Cerebellar nuclear complex (tissue), 1 donor: ENCODE results near the gene TEX35.
"Not testable (repeated sequence)": the region's sequence is repeated elsewhere in the genome, so short reads cannot be mapped to it uniquely, and the experiment has no call there.

ENCODE experiments used
- DNase-seq, 2 experiments: peaks; one replicate each; lab custom pipeline; 2025; lab: John Stamatoyannopoulos, UW

The TEX35 gene

DNA sequence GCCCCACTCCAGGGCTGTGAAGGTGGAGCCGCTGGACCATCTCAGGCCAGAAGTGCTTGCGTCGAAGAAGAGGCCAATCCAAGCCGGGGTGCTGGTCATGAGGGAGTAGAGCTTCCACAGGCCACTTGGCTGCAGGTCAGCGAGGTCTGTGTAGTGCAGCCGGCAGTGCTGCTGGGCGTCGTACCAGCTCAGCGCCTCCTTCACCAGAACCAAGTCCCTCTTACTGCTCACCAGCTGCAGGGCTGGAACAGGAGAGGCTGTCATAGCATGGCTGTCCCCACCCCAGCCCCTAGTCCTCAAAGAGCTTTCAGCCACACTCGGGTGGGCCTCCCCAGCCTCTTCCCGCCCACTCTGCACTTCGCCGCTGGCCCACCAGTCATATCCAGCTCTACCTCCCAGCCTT, 18.3 kb upstream of the TEX35 start:
- no peak for DNase-seq

DNA sequence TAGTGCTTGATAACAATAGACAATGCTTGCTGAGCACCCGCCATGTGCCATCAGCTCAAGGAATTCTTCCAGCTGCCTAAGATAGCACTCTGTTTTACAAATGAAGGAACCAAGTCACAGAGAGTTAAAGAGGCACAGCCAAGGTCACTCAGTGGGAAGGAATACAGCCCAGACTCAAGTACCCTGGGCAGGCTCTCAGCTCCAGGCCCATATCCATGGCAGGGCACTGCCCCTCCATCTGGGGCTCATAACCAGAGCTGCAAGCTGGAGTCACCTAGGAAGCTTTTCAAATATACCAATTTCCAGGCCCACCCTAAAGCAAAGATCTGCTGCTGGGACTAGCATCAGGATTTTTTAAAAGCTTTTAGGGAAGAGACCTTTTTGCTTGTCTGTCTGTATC, 17.8 kb upstream of the TEX35 start:
- no peak for DNase-seq

DNA sequence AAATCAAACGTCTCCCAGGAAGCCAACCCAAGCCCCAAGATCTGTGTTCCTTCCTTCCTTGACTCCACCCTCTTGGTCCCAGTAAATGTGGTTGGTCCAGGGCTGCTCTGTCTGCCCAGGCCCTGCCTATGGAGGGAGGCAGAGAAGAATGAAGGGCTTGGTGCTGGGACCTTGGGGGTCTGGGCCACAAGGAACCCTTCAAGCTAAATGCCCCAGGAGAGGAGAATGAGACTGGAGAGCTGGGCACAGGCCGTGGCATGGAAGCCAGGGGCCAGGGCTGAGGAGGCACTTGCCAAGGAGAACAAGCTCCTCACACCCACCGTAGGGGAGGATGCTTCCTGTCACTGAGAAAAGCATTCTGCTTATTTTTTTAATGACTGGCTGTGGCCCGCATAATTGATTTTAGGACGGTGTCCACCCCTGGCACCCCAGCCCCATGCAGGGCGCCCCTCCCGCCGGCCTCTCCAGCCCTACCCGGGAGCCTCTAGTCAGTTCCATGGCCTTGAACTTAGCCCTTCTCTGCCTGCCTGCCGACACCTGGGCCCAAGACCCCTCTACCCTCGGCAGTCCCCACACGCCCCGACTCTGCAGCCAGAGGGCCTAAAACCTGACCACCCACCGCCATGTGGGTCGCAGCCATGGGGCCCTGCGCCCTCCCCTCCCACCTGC, 17.0 kb upstream of the TEX35 start:
- no peak for DNase-seq

DNA sequence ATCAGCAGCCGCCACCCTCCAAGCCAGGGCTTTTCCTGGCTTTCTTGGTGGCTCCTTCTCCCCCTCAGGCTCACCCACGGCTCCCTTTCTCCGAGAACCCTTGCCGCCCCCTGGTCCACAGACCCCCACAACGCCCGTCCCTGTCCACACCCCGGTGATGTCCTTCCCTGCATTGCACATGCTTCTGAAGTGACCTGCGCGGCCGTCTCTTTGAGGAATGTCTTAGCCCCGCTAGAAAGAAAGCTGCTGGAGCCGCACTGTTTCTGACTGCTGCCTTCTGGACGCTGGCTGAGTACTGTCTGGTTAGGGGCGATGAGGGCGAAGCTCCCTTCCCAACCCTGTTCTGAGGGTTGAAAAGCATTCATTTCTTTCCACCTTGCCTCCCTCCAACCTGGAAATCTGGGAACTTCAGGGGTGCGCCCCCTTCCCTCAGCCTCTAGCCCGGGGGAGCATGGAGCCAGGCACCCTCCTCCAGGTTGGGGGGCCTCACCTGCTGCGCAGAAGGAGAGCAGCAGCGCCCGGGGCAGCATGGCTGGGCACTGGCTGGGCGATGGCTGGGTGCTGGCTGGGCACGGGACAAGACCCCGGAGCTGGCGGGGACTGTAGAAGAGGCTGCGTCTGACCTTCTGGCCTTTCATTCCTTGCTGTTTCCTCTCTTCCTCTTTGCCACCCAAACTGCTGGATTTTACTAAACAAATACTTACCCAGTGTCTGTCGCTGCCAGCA, 16.3 kb upstream of the TEX35 start, which contains the start of gene CLEC20A:
Gene CLEC20A (minus strand): TSS at position 555 of the 726 bp plus-strand sequence. CDS start 25 bp downstream, at position 530.
- DNase-seq: no peak

DNA sequence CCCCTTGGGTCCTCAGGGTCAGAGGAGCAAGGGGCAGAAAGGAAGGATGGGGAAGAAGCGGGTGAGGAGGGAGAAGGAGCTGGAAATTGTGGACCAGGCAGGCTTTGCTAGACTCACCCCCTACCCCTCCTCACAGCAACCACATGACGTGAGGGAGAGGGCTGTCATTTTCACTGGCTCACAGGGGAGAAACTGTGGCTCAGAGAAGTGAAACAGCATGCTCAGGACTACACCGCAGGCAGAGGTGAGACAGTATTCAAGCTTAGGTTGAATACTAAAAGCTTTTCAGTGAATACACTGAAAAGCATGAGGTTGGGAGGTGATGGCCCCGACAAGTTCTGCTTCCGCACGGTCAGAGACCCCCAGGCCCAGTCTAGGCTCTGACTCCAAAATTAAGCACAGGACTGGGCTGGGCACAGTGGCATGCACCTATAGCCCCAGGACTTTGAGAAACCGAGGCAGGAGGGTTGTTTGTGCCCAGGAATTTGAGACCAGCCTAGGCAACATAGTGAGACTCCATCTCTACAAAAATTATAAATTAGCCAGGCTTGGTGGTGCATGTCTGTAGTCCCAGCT, 14.9 kb upstream of the TEX35 start:
- DNase-seq: no peak

DNA sequence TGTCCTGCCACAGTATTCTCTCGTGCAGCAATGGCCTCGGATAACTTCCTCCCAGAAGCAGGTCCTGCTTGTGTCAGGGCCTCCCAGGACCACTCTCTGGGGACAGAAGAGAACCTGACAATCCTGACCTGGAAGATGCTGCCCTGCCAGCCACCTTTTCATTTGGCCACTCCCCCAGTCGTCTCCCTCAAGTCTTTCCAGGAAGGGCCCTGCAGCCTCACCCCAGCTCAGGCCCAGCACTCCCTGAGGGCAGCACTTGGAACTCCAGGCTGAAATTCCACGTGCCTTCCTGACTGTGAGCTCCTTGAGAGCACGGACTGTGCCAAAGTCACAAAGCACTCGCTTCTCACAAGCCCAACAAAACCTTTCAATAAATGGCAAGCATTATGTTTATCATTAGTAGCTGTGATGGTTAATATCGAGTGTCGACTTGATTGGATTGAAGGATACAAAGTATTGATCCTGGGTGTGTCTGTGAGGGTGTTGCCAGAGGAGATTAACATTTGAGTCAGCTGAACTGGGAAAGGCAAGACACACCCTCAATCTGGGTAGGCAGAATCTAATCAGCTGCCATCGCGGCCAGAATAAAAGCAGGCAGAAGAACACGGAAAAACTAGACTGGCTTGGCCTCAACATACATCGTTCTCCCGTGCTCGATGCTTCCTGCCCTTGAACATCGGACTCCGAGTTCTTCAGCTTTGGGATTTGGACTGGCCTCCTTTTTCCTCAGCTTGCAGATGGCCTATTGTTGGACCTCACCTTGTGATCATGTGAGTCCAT, 13.8 kb upstream of the TEX35 start:
- DNase-seq: no peak

DNA sequence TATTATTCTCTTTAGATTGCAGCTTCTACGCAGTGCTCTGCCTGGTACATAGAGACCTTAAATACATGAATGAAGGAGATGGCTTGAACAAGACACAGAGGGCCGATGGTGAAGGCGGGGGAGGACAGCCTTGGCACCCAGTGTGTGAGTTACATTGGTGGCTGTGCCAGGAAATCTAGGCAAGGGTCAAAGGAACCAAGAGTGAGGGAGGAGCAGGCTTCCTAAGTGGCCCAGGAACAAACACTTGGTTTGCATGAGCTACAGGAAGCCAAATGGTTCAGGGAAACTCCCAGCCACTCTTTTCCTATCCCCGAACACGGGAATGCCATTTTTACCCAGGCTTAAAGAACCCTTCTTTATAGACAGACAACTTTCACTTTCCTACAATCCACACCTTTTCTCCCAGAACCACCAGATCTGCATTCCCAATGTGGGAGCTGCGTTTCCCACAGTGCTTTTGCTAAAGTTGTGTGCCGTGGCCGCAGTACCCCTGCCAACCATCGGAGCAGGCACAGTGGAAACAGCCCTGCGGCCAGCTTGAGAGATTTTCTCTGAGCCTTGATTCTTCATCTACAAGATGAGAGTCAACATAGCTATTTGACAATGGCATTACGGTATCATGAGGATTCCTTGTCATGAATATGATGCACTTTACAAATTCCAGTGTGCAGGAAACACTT, 12.7 kb upstream of the TEX35 start:
- DNase-seq: no peak

DNA sequence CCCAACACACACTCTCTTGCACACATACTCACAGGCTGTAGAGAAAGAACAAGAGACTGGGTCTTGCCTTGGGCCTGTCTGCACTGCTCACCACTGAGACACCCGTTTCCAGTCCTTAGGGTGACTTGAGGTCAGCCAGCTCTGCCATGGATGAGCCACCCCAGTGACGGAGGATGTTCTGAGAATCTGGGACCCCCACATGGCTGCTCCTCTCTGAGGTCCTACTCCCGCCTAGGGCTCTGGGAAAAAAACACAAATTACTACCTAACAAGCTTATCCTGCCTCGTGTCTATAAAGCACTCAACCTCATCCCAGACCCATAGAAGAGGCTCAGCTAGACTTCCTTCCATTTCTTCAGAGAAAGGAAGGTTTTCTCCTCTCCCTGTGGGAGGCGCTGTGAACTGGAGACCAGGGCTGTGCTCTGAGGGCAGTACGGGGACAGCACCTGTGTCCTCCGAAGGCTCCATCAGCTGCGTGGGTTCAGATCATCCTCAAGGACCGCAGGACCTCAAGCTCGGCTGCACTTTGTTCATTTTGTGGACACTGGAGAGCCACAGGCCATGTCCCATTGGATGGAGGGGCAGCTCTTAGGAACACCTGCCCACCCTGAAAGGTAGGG, 11.9 kb upstream of the TEX35 start:
- no peak for DNase-seq

DNA sequence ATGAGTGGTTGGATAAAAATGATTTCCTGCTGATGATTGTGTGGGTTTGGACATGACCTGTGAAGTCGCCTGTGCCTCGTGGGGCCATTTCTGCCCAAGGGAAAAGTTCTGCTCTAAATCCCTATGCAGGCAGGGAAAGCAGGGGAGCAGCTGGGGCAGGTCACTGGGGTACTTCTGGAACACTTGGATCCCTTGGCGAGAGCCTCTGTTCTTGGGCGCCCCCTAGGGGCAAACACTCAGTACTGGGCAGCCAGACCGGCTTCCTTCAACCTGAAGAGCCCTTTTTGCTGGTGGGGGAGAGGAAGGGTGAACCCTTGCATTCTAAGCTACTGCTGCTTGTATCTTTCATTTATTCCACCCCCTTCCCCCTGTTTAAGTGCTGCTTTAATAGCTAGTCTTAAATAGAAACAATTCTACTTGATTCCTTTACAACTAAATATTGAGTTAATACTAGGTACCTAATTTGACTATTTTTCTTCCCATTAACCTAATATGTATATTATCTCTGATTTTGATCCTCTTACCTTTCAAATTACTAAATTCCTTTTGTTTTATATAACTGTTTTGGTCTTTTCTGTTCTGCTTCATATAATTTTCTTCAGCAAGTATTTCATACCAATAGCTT, 11.1 kb upstream of the TEX35 start:
- DNase-seq: no peak

DNA sequence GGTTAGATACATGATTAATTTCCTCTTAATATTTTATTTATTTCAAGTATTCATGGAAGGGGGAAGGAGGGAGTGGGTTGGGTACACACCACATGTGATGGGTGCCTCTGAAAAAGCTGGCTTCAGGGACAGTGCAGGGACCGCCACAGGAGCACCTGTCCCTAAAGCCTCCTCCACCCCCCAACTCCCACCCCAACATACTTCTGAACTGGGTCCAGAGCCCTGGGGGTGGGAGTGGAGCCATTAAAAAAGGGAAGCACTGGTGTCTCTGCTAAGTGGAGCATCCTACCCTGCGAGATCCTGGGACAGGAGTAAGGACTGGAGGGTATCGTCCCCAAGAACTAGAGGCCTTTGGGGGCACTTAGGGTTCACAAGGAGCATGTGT, 10.6 kb upstream of the TEX35 start:
- DNase-seq: no peak

DNA sequence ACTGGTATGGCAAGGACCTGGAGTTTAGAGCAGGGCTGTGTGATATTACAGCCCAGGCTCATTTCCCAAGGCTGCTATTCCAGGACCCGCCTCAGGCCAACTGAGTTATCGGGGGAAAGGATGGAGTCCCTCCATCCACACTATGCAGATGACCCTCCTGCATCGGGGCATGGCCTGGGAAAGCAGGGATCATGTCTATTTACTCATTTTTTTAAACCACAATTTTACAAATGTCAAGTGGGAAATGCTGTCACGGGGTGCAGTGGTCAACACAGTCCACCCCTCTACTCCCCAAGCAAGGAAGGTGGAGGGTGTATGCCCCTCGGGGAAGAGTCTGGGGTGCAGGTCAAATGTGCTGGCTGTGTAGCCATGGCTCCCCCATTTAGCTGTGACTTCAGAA, 10.1 kb upstream of the TEX35 start:
- DNase-seq: no peak

DNA sequence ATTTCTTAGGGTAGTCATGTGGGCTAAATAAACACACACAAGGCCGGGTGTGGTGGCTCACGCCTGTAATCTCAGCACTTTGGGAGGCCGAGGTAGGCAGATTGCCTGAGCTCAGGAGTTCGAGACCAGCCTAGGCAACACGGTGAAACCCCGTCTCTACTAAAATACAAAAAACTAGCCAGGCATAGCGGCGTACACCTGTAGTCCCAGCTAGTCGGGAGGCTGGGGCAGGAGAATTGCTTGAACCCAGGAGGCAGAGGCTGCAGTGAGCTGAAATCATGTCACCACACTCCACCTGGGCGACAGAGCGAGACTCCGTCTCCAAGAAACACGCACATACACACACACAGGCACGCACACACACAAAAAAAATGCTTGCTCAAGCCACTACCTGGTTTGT, 9.6 kb upstream of the TEX35 start:
- not testable (repeated sequence) for DNase-seq

DNA sequence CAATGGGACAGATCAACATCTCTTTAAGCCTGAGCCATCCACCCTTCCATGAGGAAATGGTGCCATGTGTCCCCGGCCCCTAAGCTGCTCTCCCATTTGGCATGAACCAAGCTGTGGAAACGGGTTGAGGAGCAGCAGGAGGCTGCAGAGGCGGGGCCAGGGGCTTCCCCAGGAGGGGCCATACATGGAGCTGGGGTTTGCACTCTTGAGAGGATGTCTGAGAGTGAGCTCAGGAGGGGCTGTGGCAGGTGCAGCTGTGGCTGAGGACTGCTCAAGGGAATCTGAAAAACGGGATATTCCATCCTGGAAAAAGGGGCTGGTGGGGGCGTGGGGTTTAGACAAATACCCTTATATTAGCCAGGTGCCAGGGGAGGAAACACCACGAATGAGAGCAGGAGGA, 9.1 kb upstream of the TEX35 start:
- no peak for DNase-seq

DNA sequence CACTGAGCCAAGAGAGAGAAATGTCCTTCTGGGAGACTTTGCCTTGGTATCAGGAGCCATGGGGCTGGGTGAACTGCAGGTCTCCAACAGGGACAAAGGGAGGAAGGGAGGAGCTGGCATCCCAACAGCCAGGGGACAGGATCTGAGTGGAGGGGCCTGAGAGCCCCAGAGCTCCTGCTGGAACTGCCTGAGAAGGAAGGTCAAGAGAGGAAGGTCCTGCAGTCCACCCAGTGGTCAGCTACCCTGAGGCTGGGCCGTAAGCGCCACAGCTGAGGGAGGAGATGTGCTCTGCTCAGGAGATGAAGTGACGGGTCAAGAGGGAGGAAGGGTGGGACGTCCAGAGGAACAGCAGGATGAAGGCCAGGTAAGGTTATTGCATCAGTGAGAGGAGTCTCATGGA, 8.6 kb upstream of the TEX35 start:
- no peak for DNase-seq

DNA sequence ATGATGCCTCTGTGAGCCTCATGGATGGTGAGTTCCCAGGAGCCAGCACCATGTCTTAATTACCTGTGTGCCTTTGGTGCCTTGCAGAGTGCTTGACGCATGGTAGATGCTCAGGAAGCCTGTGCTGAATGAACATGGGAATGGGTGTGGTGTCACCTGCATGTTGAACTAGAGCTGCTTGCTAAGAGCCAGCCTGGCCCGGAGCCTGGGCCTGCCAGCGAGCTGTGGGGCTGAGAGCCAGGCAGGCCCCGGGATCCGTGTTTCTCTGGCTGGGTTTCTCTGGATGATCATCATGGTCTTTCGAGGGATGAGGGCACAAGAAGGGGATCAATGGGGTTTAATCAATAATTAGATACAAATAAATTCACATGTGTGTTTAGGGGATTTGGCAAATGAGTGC, 6.7 kb upstream of the TEX35 start:
- DNase-seq: no peak

DNA sequence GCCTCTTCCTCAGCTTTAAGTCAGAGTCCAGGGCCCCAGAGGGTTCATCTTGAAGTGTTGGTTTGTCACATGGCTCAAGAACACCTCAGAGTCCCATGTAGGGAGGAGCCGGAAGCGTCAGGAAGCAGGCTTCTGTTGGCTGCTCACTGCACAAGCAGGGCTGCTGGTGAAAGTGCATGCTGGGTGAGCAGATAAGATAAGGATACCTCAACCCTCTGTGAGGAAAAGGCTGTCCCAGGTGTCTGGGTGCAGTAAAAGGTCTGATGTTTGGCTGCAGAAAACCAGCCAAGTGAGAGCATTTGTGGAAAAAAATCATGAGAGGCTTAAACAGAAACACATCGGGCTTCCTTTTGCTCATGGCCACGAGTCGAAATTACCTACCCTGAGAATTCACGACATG, 6.2 kb upstream of the TEX35 start:
- no peak for DNase-seq

DNA sequence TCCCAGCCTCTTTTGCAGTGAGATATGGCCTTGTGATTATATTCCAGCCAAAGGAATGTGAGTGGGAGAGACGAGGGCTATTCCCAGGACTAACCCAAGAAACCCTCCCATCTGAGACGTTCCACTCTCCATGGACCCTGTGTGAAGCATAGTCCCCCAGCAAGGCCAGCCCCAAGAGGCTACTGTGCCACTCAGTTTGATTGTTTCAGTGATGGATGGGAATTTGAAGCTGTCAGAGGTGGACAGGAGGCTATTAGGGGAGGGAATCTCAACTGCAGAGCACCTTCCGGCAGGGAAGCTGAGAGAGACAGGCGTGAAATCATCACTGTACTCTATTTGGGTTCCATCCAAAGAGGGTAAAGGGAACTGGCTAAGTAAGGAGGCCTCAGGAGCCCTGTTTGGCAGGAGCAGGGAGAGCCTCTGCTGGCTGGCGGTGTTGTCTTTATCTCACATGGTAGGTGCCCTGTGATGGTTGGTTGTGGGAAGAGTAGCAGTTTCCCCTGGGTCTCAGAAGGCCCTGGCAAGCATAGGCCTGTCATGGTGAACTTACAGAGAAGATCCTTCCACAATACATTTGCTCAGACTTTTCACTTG, 3.4 kb upstream of the TEX35 start:
- no peak for DNase-seq

DNA sequence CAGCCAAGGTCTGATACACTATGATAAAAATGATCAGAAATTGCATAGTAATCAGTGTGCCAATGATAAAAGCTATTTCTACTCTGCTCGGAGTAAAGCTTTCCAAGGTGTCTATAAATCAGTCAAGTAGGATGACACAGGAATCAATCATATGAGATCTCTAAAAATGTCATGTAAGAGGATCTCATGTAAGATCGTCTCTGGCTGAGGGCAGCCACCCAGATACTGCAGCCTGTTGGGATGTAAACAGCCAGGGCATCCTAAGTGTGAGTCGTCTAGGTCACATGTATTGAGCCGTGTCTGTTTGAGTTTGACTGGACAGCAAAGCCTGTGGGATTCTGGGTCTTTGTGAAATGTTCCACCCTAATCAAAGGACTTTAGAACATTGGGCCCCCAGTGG, 2.8 kb upstream of the TEX35 start:
- no peak for DNase-seq

DNA sequence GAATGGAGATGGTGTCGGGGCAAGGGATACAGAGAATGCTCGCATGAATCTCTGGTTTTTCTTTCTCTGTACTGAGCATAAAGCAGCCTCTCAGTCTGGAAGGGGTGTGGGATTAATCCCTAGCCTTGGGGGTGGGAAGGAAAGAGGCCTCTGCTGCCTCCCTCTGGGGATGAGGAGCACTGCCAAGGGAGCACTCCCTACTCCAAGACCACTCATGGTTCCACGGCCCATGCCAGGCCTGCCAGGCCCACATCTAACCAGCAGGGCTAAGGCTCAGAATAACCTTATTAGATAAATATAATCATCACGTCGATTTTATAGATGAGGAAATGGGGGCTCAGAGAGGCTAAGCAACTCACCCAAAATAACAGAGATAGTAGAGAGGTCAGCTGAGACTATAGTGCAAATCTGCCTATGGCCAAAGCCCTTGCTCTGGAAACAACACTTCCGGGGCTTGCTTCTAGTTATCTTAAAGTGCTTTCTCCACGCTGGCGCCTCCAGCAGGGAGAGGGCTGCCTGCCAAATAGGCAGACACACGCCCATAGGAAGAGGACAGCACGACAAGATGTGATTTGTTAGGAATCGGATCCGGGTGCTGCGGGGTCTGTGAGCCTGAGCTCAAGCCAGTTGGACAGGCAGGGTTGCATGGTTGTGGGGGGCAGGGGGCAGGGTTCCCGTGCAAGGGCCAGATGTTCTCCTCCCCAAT, 522 bp downstream of the TEX35 start:
- DNase-seq: no peak

DNA sequence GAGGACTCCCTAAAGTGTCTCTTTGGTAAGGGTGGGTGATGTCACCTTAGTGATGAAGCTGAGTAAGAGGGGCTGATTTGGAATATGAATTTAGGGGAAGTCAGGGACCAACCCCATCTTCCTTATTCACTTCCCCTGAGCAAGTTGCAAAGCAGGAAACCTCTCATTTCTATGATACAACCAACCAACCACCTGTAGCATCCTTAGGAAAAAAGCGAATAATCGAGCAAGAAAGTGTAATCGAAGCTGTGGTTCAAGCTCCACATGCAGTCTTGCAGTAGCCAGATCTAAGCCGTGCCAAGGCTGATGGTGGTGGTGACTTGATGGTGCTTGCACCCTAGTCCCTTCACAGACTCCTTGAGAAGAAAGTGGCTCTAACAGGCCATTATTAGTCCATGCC, 3.2 kb downstream of the TEX35 start:
- DNase-seq: no peak
